Activated CD8-positive, alpha-beta memory T cell treated with anti-CD3 and anti-CD28 coated beads, Interleukin-2, amount 50 U/mL, for 24 hours (primary cell): ENCODE measurements around the gene NBPF1.
"Not testable (repeated sequence)": the region's sequence is repeated elsewhere in the genome, so short reads cannot be mapped to it uniquely, and the experiment has no call there.

Experiments used
- DNase-seq: peaks from one replicate; pipeline ENCODE4 v3.0.0-alpha.2; 2020; ENCODE audit errors: extremely low read depth

NBPF1 gene

DNA sequence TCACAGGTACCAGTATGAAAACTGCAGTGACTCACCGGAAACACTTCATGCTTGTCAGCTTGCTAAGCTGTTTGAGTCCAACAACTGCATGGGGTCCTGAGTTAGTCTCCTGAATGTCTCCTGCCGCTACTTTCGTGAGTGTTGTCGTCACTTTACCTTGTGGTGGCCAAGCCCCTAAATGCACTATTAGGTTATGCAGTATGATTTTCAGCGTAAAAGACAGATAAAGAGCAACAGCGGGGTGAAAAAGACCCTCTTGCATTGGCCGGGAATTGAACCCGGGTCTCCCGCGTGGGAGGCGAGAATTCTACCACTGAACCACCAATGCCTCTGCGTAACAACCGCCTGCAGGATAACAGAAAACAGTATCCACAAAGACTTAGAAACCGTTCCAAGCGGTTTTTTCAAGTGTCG is 67.7 kb downstream of the NBPF1 start:
- DNase-seq: not testable (repeated sequence)

DNA sequence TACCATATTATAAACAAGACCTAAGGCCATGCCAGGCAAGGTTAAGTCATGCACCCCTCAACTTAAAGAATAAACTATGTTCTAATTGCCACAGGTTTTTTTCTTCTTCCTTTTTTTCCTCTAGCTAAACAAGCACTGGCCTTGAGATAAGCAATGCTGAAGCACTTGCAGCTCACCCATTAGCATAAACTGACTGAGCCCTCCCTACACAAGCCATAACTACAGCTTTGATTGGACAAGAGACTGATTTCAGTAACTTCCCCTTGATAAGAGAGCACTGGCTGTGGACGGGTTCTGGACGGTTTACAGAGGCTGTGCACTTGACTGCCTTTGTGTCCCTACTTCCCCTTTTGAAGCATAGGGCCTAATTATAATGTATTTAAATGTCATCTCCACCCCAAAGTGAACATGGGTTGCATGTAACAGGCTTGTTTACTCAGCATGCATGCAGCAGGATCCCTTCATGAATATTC is 72.9 kb downstream of the NBPF1 start:
- DNase-seq: not testable (repeated sequence)

DNA sequence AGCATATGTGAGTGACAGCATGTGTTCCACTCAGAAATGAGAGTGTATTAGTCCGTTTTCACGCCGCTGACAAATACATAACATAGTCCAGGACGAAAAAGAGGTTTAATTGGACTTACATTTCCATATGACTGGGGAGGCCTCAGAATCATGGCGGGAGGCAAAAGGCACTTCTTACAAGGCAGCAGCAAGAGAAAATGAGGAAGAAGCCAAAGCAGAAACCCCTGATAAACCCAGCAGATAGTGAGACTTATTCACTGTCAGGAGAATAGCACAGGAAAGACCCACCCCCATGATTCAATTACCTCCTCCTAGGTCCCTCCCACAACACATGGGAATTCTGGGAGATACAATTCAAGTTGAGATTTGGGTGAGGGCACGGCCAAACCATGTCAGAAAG is 75.8 kb downstream of the NBPF1 start:
- DNase-seq: not testable (repeated sequence)

DNA sequence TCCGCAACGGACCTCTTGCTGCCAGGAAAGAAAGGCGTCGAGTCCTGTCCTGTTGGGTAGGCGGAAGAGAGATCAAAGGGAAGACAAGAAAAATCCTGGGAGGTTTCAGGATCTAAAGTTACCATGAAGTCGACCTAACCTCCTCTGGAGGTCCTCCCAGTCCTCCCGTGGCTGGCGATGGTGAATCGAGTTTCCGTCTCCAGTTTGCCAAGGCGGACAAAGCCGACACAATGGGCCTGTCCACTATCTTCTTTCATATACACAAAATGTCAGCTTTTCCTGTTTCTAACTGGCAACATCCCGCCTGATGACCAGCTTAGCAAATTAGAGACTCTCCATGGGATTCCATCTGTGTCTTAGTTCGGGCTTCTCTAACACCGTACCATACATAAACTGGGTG is 76.6 kb downstream of the NBPF1 start:
- DNase-seq: not testable (repeated sequence)

DNA sequence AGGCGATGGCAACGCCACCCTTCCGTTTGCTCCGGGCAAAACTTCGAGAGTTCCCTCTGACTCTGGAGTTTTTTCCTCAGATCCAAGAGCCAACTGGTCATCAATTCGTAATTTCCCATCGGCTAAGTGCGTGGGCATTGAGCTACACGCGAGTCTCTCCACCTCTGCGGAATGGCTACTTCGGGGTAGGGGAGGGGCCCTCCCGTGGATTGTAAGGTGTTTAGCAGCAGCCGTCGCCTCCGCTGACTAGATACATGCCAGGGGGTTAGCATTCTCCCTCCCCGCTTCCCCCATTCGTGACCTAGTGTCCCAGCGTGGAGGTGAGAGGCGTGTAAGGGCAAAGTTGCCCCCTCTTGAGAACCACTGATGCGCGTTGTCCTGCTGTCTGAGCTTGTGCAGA is 77.5 kb downstream of the NBPF1 start:
- DNase-seq: not testable (repeated sequence)

DNA sequence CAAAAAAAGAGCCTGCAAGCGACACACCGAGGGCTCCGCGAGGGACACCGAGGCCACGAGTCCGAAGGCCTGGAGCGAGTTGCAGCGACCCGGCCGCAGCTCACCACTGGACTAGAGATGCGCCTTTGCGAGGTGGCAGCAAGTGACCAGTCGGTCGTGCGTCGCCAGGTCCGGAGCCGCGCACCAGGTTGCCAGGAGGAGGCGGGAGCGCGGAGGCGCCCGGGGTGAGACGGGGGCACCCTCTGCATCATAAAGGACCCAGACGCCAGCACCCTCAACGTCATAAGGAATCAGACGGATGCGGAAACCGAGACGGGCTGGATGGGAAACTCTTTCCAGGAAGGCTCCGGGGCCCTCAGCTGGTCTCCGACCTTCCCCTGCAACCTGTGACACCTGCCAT is 77.9 kb downstream of the NBPF1 start:
- DNase-seq: not testable (repeated sequence)

DNA sequence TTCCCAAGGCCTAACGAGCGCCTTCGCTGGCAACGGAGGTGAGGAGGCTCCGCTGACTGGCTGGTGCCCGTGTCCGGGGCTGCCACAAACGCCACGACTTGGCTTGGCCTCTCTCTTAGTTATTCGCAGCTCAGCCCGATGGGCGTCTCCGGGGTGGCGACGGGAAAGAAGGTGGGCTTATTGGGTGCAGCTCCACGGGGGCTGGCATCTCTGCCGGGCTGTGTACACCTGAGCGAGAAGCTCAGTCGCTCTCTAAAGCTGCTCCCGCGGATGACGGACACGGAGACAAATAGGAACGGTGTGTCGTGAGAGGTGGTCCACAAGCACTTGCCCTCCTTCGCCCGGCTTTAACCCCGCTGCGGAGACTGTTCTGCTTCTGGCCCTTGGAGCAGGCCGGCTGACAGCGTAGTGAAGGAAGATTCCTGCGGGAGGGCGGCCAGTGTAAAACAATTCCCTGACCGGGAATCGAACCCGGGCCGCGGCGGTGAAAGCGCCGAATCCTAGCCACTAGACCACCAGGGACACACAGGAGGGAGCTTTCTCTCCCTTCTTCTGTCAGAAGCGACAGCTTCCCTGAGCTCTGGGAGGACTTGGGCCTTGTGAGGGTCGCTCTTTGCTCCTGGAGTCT is 78.4 kb downstream of the NBPF1 start:
- peak; percentile 12 for DNase-seq

DNA sequence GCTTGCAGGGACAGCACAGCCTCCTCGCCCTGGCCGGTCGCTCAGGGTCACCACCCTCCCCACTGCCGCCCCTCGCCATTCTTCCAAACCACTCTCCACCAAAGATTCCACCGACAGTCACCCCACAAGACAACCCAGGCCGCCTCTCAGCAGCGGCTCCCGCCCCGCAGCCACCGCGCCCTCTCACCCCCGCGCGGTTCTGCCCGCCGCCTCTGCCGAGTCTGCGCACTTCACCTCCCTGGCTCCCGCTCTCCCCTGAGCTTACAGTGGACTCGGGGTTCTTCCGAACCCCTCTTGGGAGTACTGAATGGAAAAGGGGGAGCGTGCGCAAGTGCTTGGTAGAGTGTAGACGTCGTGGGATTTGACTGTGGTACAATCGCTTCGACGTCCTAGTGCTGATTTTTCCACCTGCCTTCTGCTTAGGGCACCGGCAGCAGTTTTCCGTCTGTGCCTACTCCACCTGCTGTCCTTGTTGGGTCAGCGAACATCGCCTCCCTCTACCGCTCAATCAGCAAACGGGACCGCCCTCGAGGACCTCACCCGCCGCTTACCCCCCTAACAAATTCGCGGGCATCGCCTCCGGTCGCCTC is 79.0 kb downstream of the NBPF1 start:
- not testable (repeated sequence) for DNase-seq

DNA sequence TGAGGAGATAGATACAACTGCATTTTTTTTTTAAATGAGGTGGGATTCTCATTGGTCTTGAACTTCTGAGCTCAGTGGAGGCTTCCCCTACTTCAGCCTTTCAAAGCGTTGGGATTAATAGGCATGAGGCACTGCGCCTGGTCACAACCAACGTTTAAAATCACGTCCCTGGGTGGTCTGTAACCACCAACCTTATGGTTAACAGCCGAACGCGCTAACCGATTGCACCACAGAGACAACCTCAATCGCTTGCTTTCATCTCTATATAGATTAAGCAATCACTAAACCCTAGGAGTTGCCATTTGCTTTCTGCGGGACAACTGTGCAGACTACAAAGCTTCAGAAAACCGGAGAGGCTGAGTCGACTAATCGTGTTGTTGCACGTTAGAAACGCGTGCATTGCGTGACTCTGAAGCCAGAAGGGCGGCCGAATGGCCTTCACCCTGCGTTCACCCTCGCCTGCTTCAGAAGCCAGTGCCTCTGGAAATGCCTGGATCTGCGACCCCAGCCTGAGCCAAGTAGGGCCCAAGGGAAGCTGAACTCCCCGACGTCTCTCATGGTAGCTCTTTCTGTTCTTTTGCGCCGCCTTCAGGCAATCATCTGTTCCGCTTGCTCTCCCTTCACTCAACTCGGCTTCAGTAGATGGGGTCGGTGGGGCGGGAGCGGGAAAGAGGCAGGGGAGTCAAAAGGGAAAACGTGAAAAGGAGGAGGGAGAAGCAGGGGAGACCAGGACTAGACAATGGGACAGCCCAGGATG is 81.0 kb downstream of the NBPF1 start:
- not testable (repeated sequence) for DNase-seq

DNA sequence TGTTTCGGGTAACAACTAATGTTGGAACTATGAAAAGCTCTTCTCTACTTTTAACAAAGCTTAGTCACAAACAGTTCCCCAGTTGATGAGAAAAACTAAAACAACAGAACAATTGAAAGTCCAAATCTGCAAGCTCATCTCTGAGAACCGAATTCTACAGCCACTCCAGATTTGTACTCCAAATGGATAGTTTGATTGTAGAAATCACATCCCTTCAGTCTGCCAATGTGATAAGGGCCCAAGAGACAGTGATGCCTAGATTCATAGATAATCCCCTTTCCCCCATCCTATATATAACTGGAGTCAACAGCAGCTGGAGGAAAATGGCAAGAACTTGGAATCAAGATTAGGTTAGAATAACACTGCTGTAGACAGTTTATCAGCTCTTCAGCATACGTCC is 85.0 kb downstream of the NBPF1 start:
- DNase-seq: not testable (repeated sequence)

DNA sequence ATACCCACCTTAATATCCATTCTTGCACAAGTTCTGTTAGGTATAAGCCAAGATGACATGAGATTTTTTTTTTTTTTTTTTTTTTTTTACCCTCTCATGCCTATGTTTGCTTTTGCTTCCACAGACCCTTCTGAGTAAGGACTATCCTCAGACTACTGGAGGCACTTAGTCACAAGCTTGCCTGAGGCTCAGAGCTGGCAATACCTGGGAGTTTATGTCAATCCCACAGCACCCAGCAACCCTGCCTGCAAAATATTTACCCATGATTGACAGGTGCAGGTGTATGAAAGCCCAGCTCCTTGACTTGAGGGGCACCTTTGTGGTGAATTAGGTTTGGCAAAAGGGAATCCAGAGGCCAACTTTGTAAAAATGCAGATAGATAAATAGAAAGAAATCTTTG is 87.6 kb downstream of the NBPF1 start:
- DNase-seq: not testable (repeated sequence)

DNA sequence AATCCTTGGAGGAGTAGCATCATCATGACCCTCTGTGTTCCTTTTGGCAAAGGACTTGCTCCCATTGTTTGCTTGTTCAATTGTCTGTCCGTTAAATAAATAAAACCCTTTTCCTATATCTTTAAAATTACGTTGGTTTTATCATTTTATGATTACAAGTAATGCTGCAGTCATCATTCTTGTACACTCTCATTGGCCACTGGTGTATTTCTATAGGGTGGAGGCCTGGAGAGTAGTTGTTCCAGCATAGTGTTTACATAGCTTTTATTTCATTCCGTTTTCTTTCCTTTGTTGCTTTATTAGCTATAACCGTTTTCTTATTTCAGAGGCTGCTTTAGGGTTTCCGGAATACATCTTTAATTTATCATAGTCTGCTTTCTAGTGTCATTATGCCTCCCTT is 91.7 kb downstream of the NBPF1 start:
- not testable (repeated sequence) for DNase-seq

DNA sequence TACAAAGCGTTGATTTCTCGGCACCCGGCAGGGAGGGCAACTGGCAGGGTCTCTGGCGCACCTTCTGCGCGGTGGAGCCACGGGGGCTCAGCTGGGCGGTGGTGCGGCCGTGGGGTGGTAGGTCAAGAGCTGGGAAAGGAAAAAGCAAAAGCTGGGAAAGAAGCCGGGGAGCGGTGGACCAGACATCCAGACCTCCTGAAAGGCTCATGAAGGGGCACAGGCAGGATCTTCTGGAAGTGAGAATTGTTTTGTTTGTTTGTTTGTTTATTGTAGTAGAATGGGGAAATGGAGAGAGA is 92.1 kb downstream of the NBPF1 start:
- no peak for DNase-seq

DNA sequence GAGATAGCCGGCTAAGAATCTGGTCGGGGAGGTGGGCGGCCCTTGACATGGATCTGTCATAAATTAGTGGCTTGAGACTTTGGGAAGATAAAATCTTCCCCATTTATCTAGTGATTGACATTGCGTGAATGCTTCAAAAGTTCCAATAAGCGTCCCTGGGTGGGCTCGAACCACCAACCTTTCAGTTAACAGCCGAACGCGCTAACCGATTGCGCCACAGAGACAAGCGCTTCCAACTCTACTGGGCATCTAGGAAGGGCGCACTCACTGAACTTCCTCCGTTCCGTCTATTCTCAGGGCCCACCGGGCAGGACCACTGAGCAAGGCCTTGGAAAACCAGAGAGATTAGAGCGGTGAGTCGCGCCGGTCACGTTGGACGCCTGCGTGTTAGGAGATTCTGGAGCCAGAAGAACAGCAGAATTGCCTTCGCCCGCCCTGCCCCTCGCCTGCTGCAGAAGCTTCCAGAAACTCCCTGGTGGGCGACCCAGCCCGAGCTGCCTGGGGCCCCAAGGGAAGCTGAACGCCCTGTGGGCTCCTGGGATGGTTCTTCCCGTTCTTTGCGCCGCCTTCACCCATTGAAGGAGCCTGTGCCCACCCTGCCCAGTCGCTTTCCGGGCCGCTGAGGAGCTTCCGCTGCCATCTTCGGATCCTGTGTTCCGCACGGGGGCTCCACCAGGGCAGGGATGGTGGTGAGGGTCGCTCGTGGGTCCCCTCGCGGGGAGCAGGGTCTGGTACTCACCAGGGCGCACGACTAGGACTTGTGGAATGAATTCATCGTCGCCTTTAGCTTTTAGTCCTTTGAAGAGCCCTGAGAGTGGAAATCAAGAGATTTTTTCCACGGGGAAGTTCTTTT is 92.7 kb downstream of the NBPF1 start:
- DNase-seq: not testable (repeated sequence)

DNA sequence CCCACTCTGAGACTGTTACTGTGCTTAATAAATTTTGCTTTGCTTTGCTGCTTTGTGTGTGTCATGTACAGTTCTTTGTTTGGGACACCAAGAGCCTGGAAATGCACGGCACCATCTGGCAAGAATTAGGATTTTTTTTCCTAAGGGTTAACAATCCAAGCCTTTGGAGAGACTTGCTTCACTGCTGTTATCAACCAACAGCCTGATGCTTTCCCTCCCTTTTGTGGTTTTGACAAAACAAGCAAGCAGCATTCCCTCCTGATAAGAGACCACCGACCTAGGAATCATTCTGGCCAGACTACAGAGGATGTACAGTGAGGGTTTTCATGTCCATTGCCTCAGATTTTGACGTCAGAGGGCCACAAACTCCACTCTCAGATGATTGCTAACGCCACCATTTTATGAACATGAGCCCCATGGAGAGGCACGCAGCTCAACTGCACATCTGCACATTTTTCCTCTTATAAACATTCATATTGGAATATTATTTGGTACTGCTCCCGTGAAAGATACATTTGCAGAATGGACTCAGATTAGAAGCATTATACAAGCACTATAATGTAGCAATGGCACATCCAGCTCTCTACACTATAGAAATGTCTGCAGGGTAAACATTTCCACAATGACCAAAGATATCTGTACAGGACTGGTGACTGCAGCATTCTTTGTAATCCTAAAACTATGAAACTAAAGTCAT is 94.0 kb downstream of the NBPF1 start:
- not testable (repeated sequence) for DNase-seq

DNA sequence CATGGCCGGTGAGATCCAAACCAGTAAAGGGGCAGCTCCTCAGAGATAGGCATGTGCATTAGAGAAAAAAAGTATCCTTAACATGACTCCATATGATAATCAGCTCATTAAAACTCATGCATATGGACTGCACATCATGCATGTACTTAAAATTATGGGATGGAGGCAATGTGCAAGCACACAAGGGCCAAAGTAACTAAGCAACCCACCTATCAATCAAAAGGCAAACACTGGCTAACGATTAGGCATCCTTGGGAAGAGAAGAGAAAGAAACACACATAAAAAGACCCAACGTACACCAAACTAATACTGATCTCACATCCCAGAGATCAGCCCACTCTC is 94.5 kb downstream of the NBPF1 start:
- not testable (repeated sequence) for DNase-seq

DNA sequence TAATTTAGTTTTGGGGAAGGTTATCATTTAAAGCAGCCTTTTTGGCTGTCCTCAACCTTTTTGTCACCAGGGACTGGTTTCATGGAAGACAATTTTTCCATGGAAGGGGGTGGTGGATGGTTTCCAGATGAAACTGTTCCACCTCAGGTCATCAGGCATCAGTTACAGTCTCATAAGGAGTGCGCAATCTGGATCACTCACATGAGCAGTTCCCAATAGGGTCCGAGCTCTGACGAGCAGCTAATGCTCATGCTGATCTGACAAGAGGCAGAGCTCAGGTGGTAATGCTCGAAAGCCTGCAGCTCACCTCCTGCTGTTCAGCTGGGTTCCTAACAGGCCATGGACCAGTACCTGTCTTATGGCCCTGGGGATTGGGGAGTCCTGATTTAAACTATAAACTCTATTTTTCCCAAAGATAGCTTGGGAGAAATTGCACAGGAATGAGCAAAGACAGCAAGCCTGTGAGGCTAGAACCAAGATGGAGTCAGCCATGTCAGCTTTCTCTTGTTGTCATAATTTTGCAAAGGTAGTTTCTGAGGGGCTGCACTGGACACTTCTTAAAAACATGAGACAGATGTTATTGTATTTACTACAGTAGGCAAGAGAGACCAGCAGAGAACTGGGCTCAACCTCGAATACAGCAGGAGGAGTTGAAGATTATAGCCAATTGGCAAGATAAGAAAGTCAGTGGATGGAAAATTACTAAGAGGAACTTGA is 96.5 kb downstream of the NBPF1 start:
- not testable (repeated sequence) for DNase-seq

DNA sequence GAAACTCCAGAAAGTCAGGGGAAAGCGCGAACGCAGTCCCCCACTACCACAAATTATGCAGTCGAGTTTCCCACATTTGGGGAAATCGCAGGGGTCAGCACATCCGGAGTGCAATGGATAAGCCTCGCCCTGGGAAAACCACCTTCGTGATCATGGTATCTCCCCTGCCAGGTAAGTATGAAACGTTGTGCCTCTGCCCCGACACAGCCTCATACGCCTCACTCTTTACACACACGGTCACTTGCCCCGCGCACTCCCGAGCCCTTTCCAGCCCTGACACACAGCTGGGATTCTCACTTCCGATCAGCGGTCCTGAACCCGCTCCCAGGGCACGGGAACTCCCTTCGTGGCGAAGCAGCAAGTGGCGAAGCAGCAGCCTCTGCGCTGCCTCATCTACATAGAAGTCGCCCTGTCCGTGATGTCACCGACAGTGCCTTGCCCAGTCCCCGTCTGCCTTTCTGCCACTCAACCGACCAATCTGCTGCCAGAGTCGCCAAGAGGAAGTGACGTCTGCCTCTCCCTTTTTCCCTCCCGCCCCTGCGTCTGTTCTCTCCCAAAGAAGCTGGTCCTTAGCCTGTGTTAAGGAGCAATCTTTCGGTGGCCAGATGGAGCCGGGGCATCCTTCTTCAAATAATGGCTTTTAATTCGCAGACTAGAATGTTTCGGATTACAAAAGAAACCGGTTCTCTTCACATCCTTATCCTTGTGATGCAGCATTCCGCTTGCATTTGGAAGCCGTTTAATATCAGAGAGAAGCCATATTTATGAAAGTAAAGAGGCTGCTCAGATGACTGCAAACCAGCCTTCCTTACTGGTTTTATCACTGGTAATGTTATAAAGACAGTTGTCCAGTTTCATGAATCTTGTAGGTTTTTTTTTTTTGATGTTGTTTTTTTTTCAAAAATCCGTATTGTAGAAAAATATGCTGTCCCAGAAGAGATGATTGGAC is 99.0 kb downstream of the NBPF1 start, which contains the start of gene RNU1-1:
Gene RNU1-1, minus strand, starts transcription at position 179 of the 949 bp plus-strand sequence.
- DNase-seq: peak; percentile 38

DNA sequence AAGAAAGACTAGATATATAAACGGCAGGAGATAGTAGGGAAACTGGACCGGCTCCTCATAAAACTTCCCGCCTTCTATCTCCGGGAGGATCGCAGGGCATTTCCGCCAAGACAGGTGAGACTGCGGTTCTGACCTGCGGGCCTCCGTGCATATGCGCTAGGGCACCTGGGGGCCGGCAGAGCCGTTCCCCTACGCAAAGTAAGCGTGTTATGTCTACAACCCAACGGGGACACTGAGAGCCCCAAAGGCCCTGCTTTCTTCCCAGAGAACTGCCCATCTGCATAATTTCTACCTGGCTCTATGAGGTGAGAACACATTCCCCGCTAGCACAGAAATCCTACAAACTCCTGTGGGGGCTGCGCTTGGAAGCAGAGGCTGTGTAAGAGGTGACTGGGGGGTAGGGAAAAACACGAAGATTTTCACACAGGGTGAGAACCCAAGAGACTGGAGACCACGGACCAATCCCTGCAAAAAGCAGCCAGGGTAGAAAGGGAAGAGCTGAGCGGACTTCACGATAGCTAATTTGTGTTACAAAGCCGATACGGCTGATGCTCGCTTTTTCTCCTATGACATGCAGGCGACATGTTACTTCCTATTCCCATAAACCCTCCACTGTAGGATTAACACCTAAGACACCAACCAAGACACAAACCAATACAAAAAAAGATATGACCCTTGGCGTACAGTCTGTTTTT is 99.8 kb downstream of the NBPF1 start:
- DNase-seq: peak; percentile 49
